K562 (cell line): Measurements from ENCODE around the gene RAP2B. TPM values are rescaled to one million over a fixed set of nuclear protein-coding genes. Genes with fewer than 3 reads are reported as not detected.

Experiments
- ATAC-seq: fragments of 200-7000 bp; cut with Tn5 transposase; 3 replicates; pipeline ENCODE4 v1.9.1; 2020; ENCODE audit warnings: moderate library complexity
- BruUV-seq: library from RNA; stranded (reverse); fragments of 400-500 nt; replicated peaks from 2 replicates; lab custom pipeline; 2021; lab: Mats Ljungman, UMichigan
- CTCF ChIA-PET: fragments of 300-600 bp; formaldehyde crosslinking; extraction: SDS; loops from one replicate; lab custom pipeline; 2021; ENCODE audit warnings: low intra/inter-chr PET ratio; lab: Yijun Ruan, JAX
- POLR2A ChIA-PET: fragments of 300-600, 350-650 bp; sonication (Branson Sonifier 250); formaldehyde crosslinking; extraction: SDS; loops from one replicate; lab custom pipeline; 2021; ENCODE audit warnings: antibody characterized with exemption, inconsistent platforms; lab: Yijun Ruan, JAX
- DNase-seq, 4 experiments: peaks; one replicate each; pipeline versions ENCODE4 v3.0.0 to v3.0.0-alpha.2; 2011 to 2018; ENCODE audit warnings: low spot score in 3 of 4, mixed read lengths in 3 of 4; ENCODE audit errors: extremely low read depth in 1 of 4
- FAIRE-seq: peaks from 2 replicates; lab custom pipeline; 2011; peaks lifted over from hg19 to GRCh38; lab: Jason Lieb, UNC
- H2AFZ ChIP-seq: 2 replicates; pipeline ENCODE4 v1.6.0; 2011; ENCODE audit warnings: low read depth, low read length, control low read depth, inconsistent platforms
- H3K27ac ChIP-seq: fragments of 200-600 bp; 3 replicates; pipeline ENCODE4 v1.8.0; 2011; ENCODE audit warnings: low read depth, mild to moderate bottlenecking, control low read depth, inconsistent platforms, low read length, moderate library complexity, mixed read lengths; ENCODE audit errors: extremely low read depth
- H3K27me3 ChIP-seq, 2 experiments: fragments of 300-600 bp in 1 of 2; 2 replicates in 1 of 2; 3 replicates in 1 of 2; pipeline versions ENCODE4 v1.6.0 to v1.8.0; 2011; ENCODE audit warnings: inconsistent platforms in 2 of 2, low read length in 2 of 2, mild to moderate bottlenecking in 1 of 2, mixed read lengths in 1 of 2, moderate library complexity in 1 of 2; ENCODE audit not compliant: control insufficient read depth in 2 of 2, insufficient read depth in 2 of 2
- H3K36me3 ChIP-seq: fragments of 300-600 bp; 3 replicates; pipeline ENCODE4 v1.8.0; 2011; ENCODE audit warnings: mild to moderate bottlenecking, low read length, inconsistent platforms; ENCODE audit not compliant: control insufficient read depth, insufficient read depth
- H3K4me1 ChIP-seq, 2 experiments: fragments of 200-600 bp in 1 of 2; replicated peaks in 1 of 2; 2 replicates in 1 of 2; 3 replicates in 1 of 2; pipeline versions ENCODE4 v1.5.1 to v1.8.0; 2011; ENCODE audit warnings: inconsistent platforms in 2 of 2, low read length in 2 of 2, mild to moderate bottlenecking in 1 of 2, mixed read lengths in 1 of 2, moderate library complexity in 1 of 2; ENCODE audit not compliant: control insufficient read depth in 2 of 2, insufficient read depth in 2 of 2
- H3K4me2 ChIP-seq: 2 replicates; pipeline ENCODE4 v1.6.1; 2011; ENCODE audit warnings: low read length, control low read depth, inconsistent platforms, mixed read lengths; ENCODE audit not compliant: insufficient read depth
- H3K4me3 ChIP-seq: fragments of 200-600 bp; sonication (generic), shearing (Covaris generic); 2 replicates; pipeline ENCODE4 v1.5.1; 2016; ENCODE audit warnings: control low read depth, inconsistent platforms
- H3K79me2 ChIP-seq: fragments of 200-600 bp; 3 replicates; pipeline ENCODE4 v1.8.0; 2011; ENCODE audit warnings: low read length, inconsistent platforms; ENCODE audit not compliant: control insufficient read depth, insufficient read depth
- H3K9ac ChIP-seq, 2 experiments: 2 replicates each; pipeline versions ENCODE4 v1.6.0 to v1.6.1; 2011; ENCODE audit warnings: low read depth in 2 of 2, low read length in 2 of 2, control low read depth in 1 of 2, inconsistent platforms in 1 of 2, mild to moderate bottlenecking in 1 of 2, mixed read lengths in 1 of 2; ENCODE audit not compliant: insufficient read depth in 1 of 2
- H3K9me1 ChIP-seq: one replicate; pipeline ENCODE4 v1.6.0; 2011; ENCODE audit warnings: inconsistent platforms, mild to moderate bottlenecking, low read length, moderate library complexity; ENCODE audit not compliant: control insufficient read depth, insufficient read depth
- H3K9me3 ChIP-seq: replicated peaks from 2 replicates; pipeline ENCODE4 v1.5.1; 2011; ENCODE audit warnings: low read depth, low read length, inconsistent platforms; ENCODE audit not compliant: control insufficient read depth, insufficient read depth
- H4K20me1 ChIP-seq: replicated peaks from 2 replicates; pipeline ENCODE4 v1.6.1; 2011; ENCODE audit warnings: low read length, inconsistent platforms, mixed read lengths; ENCODE audit not compliant: control insufficient read depth, insufficient read depth
- CHD1 ChIP-seq: fragments of 200-600 bp; sonication (generic); IDR thresholded peaks from one replicate; pipeline ENCODE4 v1.6.1; 2012; ENCODE audit warnings: mild to moderate bottlenecking, moderate library complexity, low read length, inconsistent platforms
- EZH2 ChIP-seq: IDR thresholded peaks from 2 replicates; pipeline ENCODE4 v1.6.1; 2012; ENCODE audit warnings: low read depth, mild to moderate bottlenecking, inconsistent platforms, low read length, borderline replicate concordance
- NEUROD1 ChIP-seq: fragments of 150-350 bp; IDR thresholded peaks from 2 replicates; pipeline ENCODE4 v1.6.1; 2014; ENCODE audit warnings: borderline replicate concordance, low read length, low read depth; ENCODE audit not compliant: partially characterized antibody
- SMARCC2 ChIP-seq: fragments of 450-650 bp; IDR thresholded peaks from 2 replicates; pipeline ENCODE4 v1.6.1; 2017; ENCODE audit warnings: antibody characterized with exemption, moderate library complexity, mild to moderate bottlenecking, low read depth
- TAF1 ChIP-seq: IDR thresholded peaks from 2 replicates; pipeline ENCODE4 v1.6.1; 2011; ENCODE audit warnings: mild to moderate bottlenecking, low read length, moderate library complexity; ENCODE audit not compliant: insufficient read depth, control insufficient read depth, severe bottlenecking; ENCODE audit errors: extremely low read depth
- WGBS: fragments of 100-300 bp; shearing (Covaris generic); methylation state at CpG from one replicate; pipeline ENCODE4 v1.1.6; 2016; ENCODE audit warnings: low coverage, mixed read lengths; ENCODE audit not compliant: insufficient coverage; ENCODE audit errors: missing lambda C conversion rate; 5-methylcytosine and 5-hydroxymethylcytosine counted together
- in situ Hi-C: fragments of 300-500 bp; cut with MboI; formaldehyde crosslinking; loops from 4 replicates; pipeline ENCODE4 v1.15.0; 2018; ENCODE audit warnings: inconsistent platforms, mixed read lengths
- intact Hi-C: fragments of 100-400 bp; cut with micrococcal nuclease; formaldehyde crosslinking; loops from 2 replicates; pipeline ENCODE4 v1.14.2; 2022
- polyA plus RNA-seq, 8 experiments: library from polyadenylated mRNA; depleted of rRNA in 4 of 8; stranded (reverse) in 5 of 8; unstranded in 3 of 8; fragments of >200 nt; fragmentation: Nextera tagmentation in 2 of 8; fragmentation: Illumina TruSeq in 1 of 8; extraction: Ambion mirVana in 2 of 8; extraction: Trizol in 1 of 8; gene quantifications; 2 replicates each; pipeline versions ENCODE4 v1.2.1 to v1.2.3, GENCODE V29; 2011 to 2014; ENCODE audit warnings: inconsistent platforms in 1 of 8, missing spikeins in 1 of 8
- total RNA-seq, 7 experiments: library from RNA; depleted of rRNA in 6 of 7; stranded (reverse); fragments of >200 nt in 6 of 7; fragmentation: Illumina TruSeq in 2 of 7; extraction: Trizol in 2 of 7; gene quantifications; 2 replicates each; pipeline versions ENCODE4 v1.2.1 to v1.2.3, GENCODE V29; 2011 to 2021; ENCODE audit warnings: low replicate concordance in 1 of 7
- TF ChIP-seq, protein P1 (sequence below): fragments of 450-650 bp; IDR thresholded peaks from 2 replicates; pipeline ENCODE4 v1.6.1; 2016; ENCODE audit warnings: borderline replicate concordance
- TF ChIP-seq, protein P2 (sequence below), 2 experiments: fragments of 450-650 bp; IDR thresholded peaks; 2 replicates each; pipeline ENCODE4 v1.6.1; 2016
- TF ChIP-seq, protein P3 (sequence below), 2 experiments: fragments of 450-650 bp; conservative IDR thresholded peaks; 2 replicates each; pipeline ENCODE4 v1.6.1; 2017; ENCODE audit warnings: mild to moderate bottlenecking in 2 of 2, moderate library complexity in 2 of 2

RAP2B gene
- total and polyA plus RNA-seq, 9 of the 15 experiments (the other 6 are each of a cell fraction or from before 2014, with no cell fraction given), result 9.4 to 31.2 (median 15.8) TPM

DNA sequence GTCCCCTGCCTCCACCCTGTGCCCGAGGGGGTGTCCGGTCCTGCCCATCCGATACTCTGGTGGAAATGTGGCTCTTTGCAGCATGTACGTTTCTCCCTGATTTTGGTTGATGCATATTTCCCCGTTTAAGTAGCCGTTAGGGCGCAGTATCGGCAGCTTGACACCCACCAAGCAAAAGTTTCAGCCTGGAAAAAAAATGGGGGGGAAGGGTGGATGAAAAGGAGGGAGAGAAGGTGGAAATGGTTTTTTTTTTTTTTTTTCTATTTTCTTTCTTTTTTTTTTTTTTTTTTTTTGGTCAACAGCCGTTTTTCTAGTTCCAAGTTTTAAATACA lies 1.3 kb downstream of the RAP2B start (continued):
- TF ChIP-seq SMARCC2 (no peak), NEUROD1 (no peak)
- TF ChIP-seq, protein P1, sequence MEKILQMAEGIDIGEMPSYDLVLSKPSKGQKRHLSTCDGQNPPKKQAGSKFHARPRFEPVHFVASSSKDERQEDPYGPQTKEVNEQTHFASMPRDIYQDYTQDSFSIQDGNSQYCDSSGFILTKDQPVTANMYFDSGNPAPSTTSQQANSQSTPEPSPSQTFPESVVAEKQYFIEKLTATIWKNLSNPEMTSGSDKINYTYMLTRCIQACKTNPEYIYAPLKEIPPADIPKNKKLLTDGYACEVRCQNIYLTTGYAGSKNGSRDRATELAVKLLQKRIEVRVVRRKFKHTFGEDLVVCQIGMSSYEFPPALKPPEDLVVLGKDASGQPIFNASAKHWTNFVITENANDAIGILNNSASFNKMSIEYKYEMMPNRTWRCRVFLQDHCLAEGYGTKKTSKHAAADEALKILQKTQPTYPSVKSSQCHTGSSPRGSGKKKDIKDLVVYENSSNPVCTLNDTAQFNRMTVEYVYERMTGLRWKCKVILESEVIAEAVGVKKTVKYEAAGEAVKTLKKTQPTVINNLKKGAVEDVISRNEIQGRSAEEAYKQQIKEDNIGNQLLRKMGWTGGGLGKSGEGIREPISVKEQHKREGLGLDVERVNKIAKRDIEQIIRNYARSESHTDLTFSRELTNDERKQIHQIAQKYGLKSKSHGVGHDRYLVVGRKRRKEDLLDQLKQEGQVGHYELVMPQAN, result no peak; the same call in 1 of the 2 replicates

DNA sequence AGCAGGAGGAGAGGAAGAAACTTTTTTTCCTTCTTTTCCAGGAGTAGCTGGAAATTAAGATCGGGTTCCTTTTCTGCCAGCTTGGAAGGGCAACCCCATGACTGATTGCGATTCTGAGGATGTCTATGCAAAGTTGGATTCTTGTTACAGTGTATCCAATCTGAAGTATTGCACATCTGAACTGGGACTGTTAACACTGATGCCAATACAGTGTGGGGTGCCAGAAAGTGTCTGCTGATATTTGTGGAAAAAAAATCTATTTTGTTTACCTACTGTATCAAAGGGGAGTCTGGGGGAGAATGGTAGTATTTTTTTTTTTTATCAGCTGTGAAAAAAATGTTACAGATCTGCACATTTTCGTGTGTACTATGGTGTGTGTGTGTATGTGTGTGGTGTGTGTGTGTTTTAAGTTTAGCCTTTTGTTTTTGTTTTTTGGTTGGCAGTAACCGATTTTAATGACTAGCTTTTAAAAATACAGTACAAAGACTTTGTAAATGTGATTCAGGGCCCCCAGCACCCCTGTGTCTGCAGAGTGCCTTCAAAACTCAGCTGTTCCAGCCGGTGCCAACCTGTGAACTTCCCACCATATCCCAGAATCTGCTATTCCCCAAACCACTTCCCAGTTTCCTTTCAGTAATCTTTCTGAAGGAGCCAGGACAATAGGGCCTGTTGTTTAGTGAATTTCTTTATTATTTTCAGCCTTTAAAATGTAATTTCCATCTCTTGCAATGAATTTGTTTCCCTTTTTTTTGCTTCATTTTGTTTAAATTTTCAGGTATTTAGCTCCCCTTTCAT lies 1.9 kb downstream of the RAP2B start:
- FAIRE-seq (no peak), ATAC-seq (no peak), DNase-seq (no peak)
- intact Hi-C loops, result loop anchor here (2.0 to 10.0 kb wide), 3 partner anchors 431 to 889 kb away; no protein-coding TSS in a partner anchor
- peak overlapping the region; percentile 48; the same call in 2 of the 3 replicates for H3K27ac ChIP-seq
- peak overlapping the region; percentile 88 for H3K4me3 ChIP-seq
- ChIA-PET POLR2A (interaction anchor here (1.1 to 1.5 kb wide), 3 partner anchors 9 to 121 kb away, joined by 3 to 4 read pairs (median 3); no protein-coding TSS in a partner anchor), CTCF (interaction anchor here (0.6 to 1.2 kb wide), 3 partner anchors 8 to 121 kb away, joined by 3 to 6 read pairs (median 3); no protein-coding TSS in a partner anchor)
- H3K9ac ChIP-seq, result peak overlapping the region; percentile 84 to 99; a peak in 3 of 4 replicates
- peaks cover 40% of the 10 kb centered on the region for H3K36me3 ChIP-seq
- 0% methylated on average over 5 of the region's 5 CpGs for WGBS
- H3K79me2 ChIP-seq, result peaks cover 70% of the 10 kb centered on the region
- TSS peak; percentile 30 for BruUV-seq
- peak overlapping the region; percentile 95 for H3K4me2 ChIP-seq
- no peaks in the 10 kb centered on the region for H3K9me3 ChIP-seq
- H3K9me1 ChIP-seq, result no peaks in the 10 kb centered on the region
- H2AFZ ChIP-seq, result no peak overlapping the region
- peaks cover 13 to 24% of the 10 kb centered on the region in 2 experiments; a peak in 4 of 5 replicates for H3K4me1 ChIP-seq
- no peaks in the 10 kb centered on the region for H3K27me3 ChIP-seq
- TF ChIP-seq, protein P2, sequence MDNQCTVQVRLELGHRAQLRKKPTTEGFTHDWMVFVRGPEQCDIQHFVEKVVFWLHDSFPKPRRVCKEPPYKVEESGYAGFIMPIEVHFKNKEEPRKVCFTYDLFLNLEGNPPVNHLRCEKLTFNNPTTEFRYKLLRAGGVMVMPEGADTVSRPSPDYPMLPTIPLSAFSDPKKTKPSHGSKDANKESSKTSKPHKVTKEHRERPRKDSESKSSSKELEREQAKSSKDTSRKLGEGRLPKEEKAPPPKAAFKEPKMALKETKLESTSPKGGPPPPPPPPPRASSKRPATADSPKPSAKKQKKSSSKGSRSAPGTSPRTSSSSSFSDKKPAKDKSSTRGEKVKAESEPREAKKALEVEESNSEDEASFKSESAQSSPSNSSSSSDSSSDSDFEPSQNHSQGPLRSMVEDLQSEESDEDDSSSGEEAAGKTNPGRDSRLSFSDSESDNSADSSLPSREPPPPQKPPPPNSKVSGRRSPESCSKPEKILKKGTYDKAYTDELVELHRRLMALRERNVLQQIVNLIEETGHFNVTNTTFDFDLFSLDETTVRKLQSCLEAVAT (IDR thresholded peaks at IDR 0.05), result peak; percentile 74 to 84; a peak in 3 of 4 replicates
- TF ChIP-seq EZH2 (no peak), TAF1 (peak; percentile 7), CHD1 (peak; percentile 40)
- TF ChIP-seq, protein P3, sequence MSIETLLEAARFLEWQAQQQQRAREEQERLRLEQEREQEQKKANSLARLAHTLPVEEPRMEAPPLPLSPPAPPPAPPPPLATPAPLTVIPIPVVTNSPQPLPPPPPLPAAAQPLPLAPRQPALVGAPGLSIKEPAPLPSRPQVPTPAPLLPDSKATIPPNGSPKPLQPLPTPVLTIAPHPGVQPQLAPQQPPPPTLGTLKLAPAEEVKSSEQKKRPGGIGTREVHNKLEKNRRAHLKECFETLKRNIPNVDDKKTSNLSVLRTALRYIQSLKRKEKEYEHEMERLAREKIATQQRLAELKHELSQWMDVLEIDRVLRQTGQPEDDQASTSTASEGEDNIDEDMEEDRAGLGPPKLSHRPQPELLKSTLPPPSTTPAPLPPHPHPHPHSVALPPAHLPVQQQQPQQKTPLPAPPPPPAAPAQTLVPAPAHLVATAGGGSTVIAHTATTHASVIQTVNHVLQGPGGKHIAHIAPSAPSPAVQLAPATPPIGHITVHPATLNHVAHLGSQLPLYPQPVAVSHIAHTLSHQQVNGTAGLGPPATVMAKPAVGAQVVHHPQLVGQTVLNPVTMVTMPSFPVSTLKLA (conservative IDR thresholded peaks at IDR 0.05), result 0 out of 4 replicates have a peak, but pooled peaks of 1 of the 2 experiments have one; percentile 1
- no peaks in the 10 kb centered on the region; the same call in 1 of the 2 replicates for H4K20me1 ChIP-seq
- in situ Hi-C loops, result no loop called here
